ENCODE data around the gene ARHGAP25. TPM values are rescaled to one million over a fixed set of nuclear protein-coding genes. Genes with fewer than 3 reads are reported as not detected.

ARHGAP25 gene
- total and polyA plus RNA-seq, 9 donors, result 8.5 to 30.5 (median 13.0) TPM

GRCh38 chr2:68689553-68690537 lies 44.8 kb upstream of the ARHGAP25 start:
- WGBS, 3 donors, result 70 to 82% (median 71%) methylated on average over 7 of the region's 7 CpGs
- no peaks in the 10 kb centered on the region for H3K4me1 ChIP-seq (ENCODE audit: insufficient read depth)
- TF ChIP-seq CTCF (IDR thresholded peaks at IDR 0.05), result no peak
- no peak overlapping the region for H3K4me3 ChIP-seq
- no peaks in the 10 kb centered on the region for H3K9me3 ChIP-seq
- H3K27me3 ChIP-seq, result no peaks in the 10 kb centered on the region
- no peak overlapping the region for H3K27ac ChIP-seq
- intact Hi-C loops (cut with DNase I), result no loop called here
- DNase-seq, result no peak
- H3K36me3 ChIP-seq, result no peaks in the 10 kb centered on the region

GRCh38 chr2:68690851-68691250 lies 43.8 kb upstream of the ARHGAP25 start:
- no peaks in the 10 kb centered on the region for H3K36me3 ChIP-seq
- intact Hi-C loops (cut with DNase I), result no loop called here
- no peaks in the 10 kb centered on the region for H3K4me1 ChIP-seq (ENCODE audit: insufficient read depth)
- no peak for DNase-seq
- no peaks in the 10 kb centered on the region for H3K27me3 ChIP-seq
- no peaks in the 10 kb centered on the region for H3K9me3 ChIP-seq
- TF ChIP-seq CTCF (IDR thresholded peaks at IDR 0.05) (no peak), EP300 (IDR thresholded peaks at IDR 0.05) (no peak), POLR2A (IDR thresholded peaks at IDR 0.05) (no peak)
- no peak overlapping the region for H3K27ac ChIP-seq
- H3K4me3 ChIP-seq, result no peak overlapping the region
- WGBS, 3 donors, result 74 to 89% (median 83%) methylated on average over 3 of the region's 3 CpGs

GRCh38 chr2:68692511-68692910 lies 42.1 kb upstream of the ARHGAP25 start:
- 91 to 97% (median 96%) methylated on average over 1 of the region's 1 CpG for WGBS, 3 donors
- no peak for DNase-seq

GRCh38 chr2:68693951-68694350 lies 40.7 kb upstream of the ARHGAP25 start:
- intact Hi-C loops (cut with DNase I), result no loop called here

More at GRCh38 chr2:68692511-68692910, 42.1 kb upstream of the ARHGAP25 start:
- no peak for TF ChIP-seq CTCF (IDR thresholded peaks at IDR 0.05)
- TF ChIP-seq EP300 (IDR thresholded peaks at IDR 0.05), result no peak
- no peak for TF ChIP-seq POLR2A (IDR thresholded peaks at IDR 0.05)
- Histone ChIP-seq H3K9me3 (no peaks in the 10 kb centered on the region), H3K36me3 (no peaks in the 10 kb centered on the region), H3K27me3 (no peaks in the 10 kb centered on the region), H3K27ac (no peak overlapping the region), H3K4me1 (ENCODE audit: insufficient read depth) (no peaks in the 10 kb centered on the region), H3K4me3 (no peak overlapping the region)
- intact Hi-C loops (cut with DNase I), result no loop called here

More at GRCh38 chr2:68693951-68694350, 40.7 kb upstream of the ARHGAP25 start:
- Histone ChIP-seq H3K27ac (no peak overlapping the region), H3K36me3 (no peaks in the 10 kb centered on the region), H3K9me3 (no peaks in the 10 kb centered on the region), H3K4me3 (no peak overlapping the region), H3K27me3 (no peaks in the 10 kb centered on the region), H3K4me1 (ENCODE audit: insufficient read depth) (no peaks in the 10 kb centered on the region)
- no peak for DNase-seq
- WGBS, 3 donors, result 93 to 97% (median 96%) methylated on average over 2 of the region's 2 CpGs
- TF ChIP-seq CTCF (IDR thresholded peaks at IDR 0.05), result no peak
- TF ChIP-seq EP300 (IDR thresholded peaks at IDR 0.05), result no peak
- no peak for TF ChIP-seq POLR2A (IDR thresholded peaks at IDR 0.05)
